GM18867 (cell line): ENCODE results near the gene ALDOB.

Source experiments
- ATAC-seq: cut with Tn5 transposase; IDR thresholded peaks from one replicate; pipeline ENCODE4 v1.9.1; 2021; ENCODE audit warnings: mild to moderate bottlenecking, moderate library complexity; ENCODE audit not compliant: unreplicated experiment

The ALDOB gene

GRCh38 chr9:101458963-101459631 is 23.5 kb upstream of the ALDOB start:
- ATAC-seq, result peak; percentile 93

GRCh38 chr9:101457003-101457402 is 21.4 kb upstream of the ALDOB start:
- no peak for ATAC-seq

GRCh38 chr9:101455656-101456240 is 20.2 kb upstream of the ALDOB start:
- no peak for ATAC-seq

GRCh38 chr9:101453776-101454570 is 18.4 kb upstream of the ALDOB start:
- no peak for ATAC-seq

- no peak for ATAC-seq
Observed at GRCh38 chr9:101451498-101451897, 15.9 kb upstream of the ALDOB start.

- ATAC-seq, result no peak
Observed at GRCh38 chr9:101450931-101451330, 15.4 kb upstream of the ALDOB start.

- ATAC-seq, result peak; percentile 99
Observed at GRCh38 chr9:101449071-101449721, 13.6 kb upstream of the ALDOB start.

- ATAC-seq, result no peak
Observed at GRCh38 chr9:101448680-101449070, 13.1 kb upstream of the ALDOB start.

GRCh38 chr9:101446732-101447131 is 11.2 kb upstream of the ALDOB start:
- no peak for ATAC-seq

GRCh38 chr9:101445353-101446029 is 9.9 kb upstream of the ALDOB start:
- no peak for ATAC-seq

GRCh38 chr9:101443364-101443771 is 7.8 kb upstream of the ALDOB start:
- no peak for ATAC-seq

GRCh38 chr9:101442736-101443135 is 7.2 kb upstream of the ALDOB start:
- ATAC-seq, result no peak

- no peak for ATAC-seq
Observed at GRCh38 chr9:101442318-101442717, 6.7 kb upstream of the ALDOB start.

GRCh38 chr9:101440714-101441230 is 5.2 kb upstream of the ALDOB start:
- ATAC-seq, result no peak

GRCh38 chr9:101438523-101438922 is 2.9 kb upstream of the ALDOB start:
- no peak for ATAC-seq

GRCh38 chr9:101437806-101438232 is 2.2 kb upstream of the ALDOB start:
- no peak for ATAC-seq

- ATAC-seq, result peak; percentile 54
Observed at GRCh38 chr9:101434998-101435397, 576 bp downstream of the ALDOB start.

- no peak for ATAC-seq
Observed at GRCh38 chr9:101433229-101433628, 2.3 kb downstream of the ALDOB start.

- no peak for ATAC-seq
Observed at GRCh38 chr9:101432740-101433139, 2.8 kb downstream of the ALDOB start.

- ATAC-seq, result no peak
Observed at GRCh38 chr9:101432171-101432570, 3.4 kb downstream of the ALDOB start.

- no peak for ATAC-seq
Observed at GRCh38 chr9:101429736-101430135, 5.8 kb downstream of the ALDOB start.
